ENCODE results near the gene PRH2.

PRH2 gene

GRCh38 chr12:10928746-10929286, at the start of gene PRH2:
Gene PRH2, plus strand, starts transcription at chr12:10929236. Its CDS starts 38 bp downstream, at chr12:10929274.
- no peak for DNase-seq

- no peak for DNase-seq
These were observed 44.8 kb upstream of the PRH2 start, which contains the start of gene PRH1 for GRCh38 chr12:10884086-10884725. Gene PRH1, minus strand, starts transcription at chr12:10884255. Its CDS starts 38 bp downstream, at chr12:10884217.

GRCh38 chr12:10889226-10889625, 39.8 kb upstream of the PRH2 start:
- no peak for DNase-seq

- no peak for DNase-seq
These were observed 37.1 kb upstream of the PRH2 start for GRCh38 chr12:10891937-10892336.

- no peak for DNase-seq
These were observed 32.2 kb upstream of the PRH2 start for GRCh38 chr12:10896854-10897253.

GRCh38 chr12:10900530-10900929, 28.5 kb upstream of the PRH2 start:
- DNase-seq, result no peak

- DNase-seq, result no peak
These were observed 28.1 kb upstream of the PRH2 start for GRCh38 chr12:10900972-10901371.

GRCh38 chr12:10901427-10901826, 27.6 kb upstream of the PRH2 start:
- DNase-seq, result no peak

- no peak for DNase-seq
These were observed 24.4 kb upstream of the PRH2 start for GRCh38 chr12:10904686-10905085.

GRCh38 chr12:10909462-10909861, 19.6 kb upstream of the PRH2 start, which contains the start of gene TAS2R13:
Gene TAS2R13, minus strand, starts transcription at chr12:10909562. Its CDS starts 264 bp downstream, at chr12:10909298.
- DNase-seq, result no peak

GRCh38 chr12:10910380-10910779, 18.7 kb upstream of the PRH2 start:
- no peak for DNase-seq

GRCh38 chr12:10919809-10920208, 9.2 kb upstream of the PRH2 start:
- no peak for DNase-seq

- no peak for DNase-seq
These were observed 2.8 kb upstream of the PRH2 start for GRCh38 chr12:10926269-10926668.

- DNase-seq, result no peak
These were observed 7.5 kb downstream of the PRH2 start for GRCh38 chr12:10936506-10936905.

GRCh38 chr12:10939163-10939562, 10.1 kb downstream of the PRH2 start, which contains the start of gene TAS2R14:
Gene TAS2R14, minus strand, starts transcription at chr12:10939263. Its CDS starts 56 bp downstream, at chr12:10939207.
- no peak for DNase-seq

GRCh38 chr12:10940389-10940788, 11.4 kb downstream of the PRH2 start:
- DNase-seq, result no peak

- DNase-seq, result no peak
These were observed 12.3 kb downstream of the PRH2 start for GRCh38 chr12:10941369-10941768.

- no peak for DNase-seq
These were observed 13.0 kb downstream of the PRH2 start for GRCh38 chr12:10941916-10942607.

- no peak for DNase-seq
These were observed 14.1 kb downstream of the PRH2 start for GRCh38 chr12:10943167-10943566.

GRCh38 chr12:10952645-10953044, 23.6 kb downstream of the PRH2 start:
- DNase-seq, result no peak

- DNase-seq, result no peak
These were observed 27.0 kb downstream of the PRH2 start for GRCh38 chr12:10956085-10956484.

GRCh38 chr12:10957741-10958140, 28.7 kb downstream of the PRH2 start:
- DNase-seq, result no peak

GRCh38 chr12:10959804-10960203, 30.8 kb downstream of the PRH2 start:
- DNase-seq, result no peak

- no peak for DNase-seq
These were observed 31.2 kb downstream of the PRH2 start for GRCh38 chr12:10960211-10960610.

All from GDM1 (cell line).